GM12873 (cell line): ENCODE results near the gene CXorf65.

Experiments used
- TF ChIP-seq, protein P1 (sequence below): IDR thresholded peaks from 2 replicates; pipeline ENCODE4 v1.5.1; 2012; ENCODE audit warnings: low read depth, mild to moderate bottlenecking, moderate library complexity, low read length, control low read depth; ENCODE audit not compliant: insufficient read depth; ENCODE audit errors: missing control alignments

CXorf65 gene

DNA sequence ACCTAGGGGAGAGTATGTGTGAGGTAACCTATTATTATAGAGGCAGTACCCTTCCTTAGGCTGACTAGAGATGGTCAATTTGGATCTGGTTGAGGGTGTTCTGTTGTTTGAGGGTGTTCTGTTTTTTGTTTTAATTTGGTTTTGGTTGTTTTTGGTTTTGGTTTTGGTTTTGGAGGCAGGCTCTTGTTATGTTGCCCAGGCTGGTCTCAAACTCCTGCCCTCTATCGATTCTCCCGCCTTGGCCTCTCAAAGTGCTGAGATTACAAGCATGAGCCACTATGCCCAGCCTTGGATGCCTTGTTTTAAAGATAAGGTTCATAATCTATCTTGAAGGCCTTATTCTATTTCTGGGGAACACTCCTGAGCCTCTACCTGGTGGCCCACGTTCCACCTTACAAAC lies 912 bp downstream of the CXorf65 start:
- TF ChIP-seq, protein P1, sequence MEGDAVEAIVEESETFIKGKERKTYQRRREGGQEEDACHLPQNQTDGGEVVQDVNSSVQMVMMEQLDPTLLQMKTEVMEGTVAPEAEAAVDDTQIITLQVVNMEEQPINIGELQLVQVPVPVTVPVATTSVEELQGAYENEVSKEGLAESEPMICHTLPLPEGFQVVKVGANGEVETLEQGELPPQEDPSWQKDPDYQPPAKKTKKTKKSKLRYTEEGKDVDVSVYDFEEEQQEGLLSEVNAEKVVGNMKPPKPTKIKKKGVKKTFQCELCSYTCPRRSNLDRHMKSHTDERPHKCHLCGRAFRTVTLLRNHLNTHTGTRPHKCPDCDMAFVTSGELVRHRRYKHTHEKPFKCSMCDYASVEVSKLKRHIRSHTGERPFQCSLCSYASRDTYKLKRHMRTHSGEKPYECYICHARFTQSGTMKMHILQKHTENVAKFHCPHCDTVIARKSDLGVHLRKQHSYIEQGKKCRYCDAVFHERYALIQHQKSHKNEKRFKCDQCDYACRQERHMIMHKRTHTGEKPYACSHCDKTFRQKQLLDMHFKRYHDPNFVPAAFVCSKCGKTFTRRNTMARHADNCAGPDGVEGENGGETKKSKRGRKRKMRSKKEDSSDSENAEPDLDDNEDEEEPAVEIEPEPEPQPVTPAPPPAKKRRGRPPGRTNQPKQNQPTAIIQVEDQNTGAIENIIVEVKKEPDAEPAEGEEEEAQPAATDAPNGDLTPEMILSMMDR: no peak

DNA sequence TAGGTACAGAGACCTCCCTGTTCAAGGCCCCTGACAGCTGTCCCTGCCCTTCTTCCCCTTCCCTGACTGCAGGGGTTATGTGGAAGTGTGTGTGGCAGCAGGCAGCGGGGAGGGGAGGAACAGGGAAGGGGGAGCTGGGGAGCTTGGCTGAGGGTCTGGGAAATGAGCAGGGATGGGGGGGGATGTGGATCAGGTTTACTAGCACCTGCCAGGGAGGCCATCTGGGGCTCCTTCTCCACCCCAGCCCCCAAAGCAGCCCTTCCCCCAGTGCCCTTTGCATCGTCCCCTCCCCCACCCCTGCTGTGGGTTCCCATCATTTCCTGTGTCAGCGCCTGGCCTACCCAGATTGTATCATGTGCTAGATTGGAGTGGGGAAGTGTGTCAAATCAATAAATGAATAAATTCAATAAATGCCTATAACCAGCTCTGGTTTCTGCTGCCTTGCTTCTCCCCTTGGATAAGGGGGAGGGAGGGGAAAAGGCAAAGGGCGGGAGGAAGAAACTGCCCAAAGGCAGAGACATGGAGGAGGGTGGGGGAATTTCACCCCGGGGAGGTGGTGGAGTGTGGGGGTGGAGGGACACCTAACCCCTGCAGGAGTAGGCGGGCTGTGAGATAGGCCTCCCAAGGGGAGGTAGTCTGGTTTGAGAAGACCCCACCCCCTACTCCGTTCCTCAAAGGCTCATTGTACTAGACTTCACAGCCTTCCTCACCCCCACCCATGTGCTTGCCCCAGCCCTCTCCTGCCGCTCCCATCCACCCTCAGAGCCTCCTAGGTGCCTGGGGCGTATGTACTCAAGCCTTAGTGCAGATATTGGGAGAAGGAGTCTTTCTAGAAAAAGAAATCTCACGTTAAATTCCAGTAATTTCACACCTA lies 3.2 kb downstream of the CXorf65 start:
- TF ChIP-seq, protein P1: no peak

DNA sequence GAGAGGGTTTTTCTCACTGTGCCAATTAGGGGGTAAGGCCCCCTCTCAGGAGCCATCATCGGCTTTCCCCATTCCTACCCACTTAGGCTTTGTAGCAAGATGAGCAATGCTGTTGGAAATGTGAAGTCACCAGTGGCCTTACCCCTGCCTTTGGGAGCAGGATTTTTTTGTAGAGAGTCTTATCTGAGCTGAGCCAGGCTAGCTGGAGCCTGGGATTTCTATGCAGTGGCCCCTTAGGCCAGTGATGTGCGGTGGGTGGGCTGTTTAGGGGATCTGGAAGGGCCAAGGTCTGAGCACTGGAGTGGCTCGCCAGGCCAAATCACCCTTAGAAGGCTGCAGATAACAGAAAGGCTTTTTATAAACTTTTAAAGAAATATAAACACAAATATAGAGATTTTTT lies 4.2 kb downstream of the CXorf65 start:
- TF ChIP-seq, protein P1: no peak

DNA sequence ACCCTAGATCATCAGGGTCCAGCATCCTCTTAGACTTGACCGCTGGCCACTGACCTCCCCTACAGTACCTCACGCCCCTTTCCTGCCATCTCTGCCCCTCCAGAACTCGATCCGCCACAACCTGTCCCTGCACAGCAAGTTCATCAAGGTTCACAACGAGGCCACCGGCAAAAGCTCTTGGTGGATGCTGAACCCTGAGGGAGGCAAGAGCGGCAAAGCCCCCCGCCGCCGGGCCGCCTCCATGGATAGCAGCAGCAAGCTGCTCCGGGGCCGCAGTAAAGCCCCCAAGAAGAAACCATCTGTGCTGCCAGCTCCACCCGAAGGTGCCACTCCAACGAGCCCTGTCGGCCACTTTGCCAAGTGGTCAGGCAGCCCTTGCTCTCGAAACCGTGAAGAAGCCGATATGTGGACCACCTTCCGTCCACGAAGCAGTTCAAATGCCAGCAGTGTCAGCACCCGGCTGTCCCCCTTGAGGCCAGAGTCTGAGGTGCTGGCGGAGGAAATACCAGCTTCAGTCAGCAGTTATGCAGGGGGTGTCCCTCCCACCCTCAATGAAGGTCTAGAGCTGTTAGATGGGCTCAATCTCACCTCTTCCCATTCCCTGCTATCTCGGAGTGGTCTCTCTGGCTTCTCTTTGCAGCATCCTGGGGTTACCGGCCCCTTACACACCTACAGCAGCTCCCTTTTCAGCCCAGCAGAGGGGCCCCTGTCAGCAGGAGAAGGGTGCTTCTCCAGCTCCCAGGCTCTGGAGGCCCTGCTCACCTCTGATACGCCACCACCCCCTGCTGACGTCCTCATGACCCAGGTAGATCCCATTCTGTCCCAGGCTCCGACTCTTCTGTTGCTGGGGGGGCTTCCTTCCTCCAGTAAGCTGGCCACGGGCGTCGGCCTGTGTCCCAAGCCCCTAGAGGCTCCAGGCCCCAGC lies 5.7 kb downstream of the CXorf65 start:
- TF ChIP-seq, protein P1: no peak

DNA sequence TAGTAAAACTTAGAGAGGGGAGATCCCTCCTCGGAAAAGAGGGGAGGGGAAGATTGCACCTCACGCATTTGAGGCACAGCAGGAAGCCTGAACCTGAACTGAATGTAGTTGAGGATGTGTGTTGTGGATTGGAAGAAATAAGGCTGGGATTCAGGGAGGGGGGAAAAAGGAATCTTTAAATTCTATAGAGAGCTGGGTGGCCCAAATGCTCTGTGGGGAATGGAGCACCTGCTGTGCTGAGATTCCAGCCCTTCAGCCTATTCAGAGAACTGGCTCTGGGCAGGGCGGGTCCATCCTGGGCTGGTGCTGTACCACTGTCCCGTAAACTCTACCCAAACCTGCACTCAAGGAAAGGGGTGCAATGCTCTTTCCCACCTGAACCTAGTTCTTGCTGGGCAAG lies 6.8 kb downstream of the CXorf65 start:
- TF ChIP-seq, protein P1: no peak

DNA sequence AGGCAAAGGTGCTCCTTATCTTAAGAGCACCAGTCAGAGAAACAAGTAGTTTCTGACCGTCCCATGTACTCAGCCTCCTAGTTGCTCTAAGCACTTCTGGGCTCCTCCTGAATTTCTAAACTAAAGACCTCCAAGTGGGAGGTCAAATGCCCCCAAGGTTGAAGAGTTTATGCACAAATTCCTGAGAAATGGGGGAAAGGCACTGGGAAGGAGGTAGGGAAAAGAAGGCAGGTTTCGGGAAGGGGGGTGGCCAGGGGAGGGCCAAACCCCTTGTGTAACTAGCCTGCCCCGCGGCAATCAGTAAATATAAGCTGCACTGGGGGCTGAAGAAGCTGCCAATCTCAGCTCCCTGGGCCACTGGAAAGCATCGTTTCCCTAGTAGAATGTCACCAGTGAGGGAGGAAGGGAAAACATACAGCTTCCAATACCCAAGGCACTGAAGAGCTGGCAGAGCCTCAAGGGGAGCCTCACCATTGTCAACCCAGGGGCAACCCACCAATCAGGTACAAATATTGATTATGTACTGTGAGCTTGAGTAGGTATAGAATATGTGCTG lies 7.5 kb downstream of the CXorf65 start:
- TF ChIP-seq, protein P1: no peak

DNA sequence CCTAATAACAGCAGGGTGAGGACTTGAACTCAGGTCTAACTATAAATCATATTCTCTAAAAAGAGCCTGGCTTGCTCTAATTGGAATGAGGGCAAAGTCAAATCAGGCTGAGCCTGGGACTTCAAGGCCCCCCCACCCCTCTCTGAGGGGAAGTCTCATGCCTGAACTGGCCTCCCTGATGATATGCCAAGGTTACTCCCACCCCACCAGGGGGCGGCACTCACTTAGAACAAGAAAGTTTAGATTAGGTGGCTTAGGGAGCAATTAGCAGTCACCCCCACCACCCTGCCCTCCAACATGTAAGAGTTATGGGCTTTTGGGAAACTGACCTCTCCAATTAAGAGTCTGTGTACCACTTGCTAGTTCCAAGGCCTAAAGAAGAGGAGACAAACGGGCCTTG lies 8.2 kb downstream of the CXorf65 start:
- TF ChIP-seq, protein P1: peak; percentile 64
